Rectal smooth muscle tissue (tissue), 1 donor: ENCODE data around the gene CNTD1.
"Not testable (repeated sequence)": the region's sequence is repeated elsewhere in the genome, so short reads cannot be mapped to it uniquely, and the experiment has no call there.

Source experiments
- H3K27ac ChIP-seq: one replicate; pipeline ENCODE4 v1.7.0; 2013; ENCODE audit warnings: low read depth, low read length, inconsistent platforms
- H3K27me3 ChIP-seq: one replicate; pipeline ENCODE4 v1.7.0; 2013; ENCODE audit warnings: low read length; ENCODE audit not compliant: control insufficient read depth, insufficient read depth
- H3K36me3 ChIP-seq: one replicate; pipeline ENCODE4 v1.7.0; 2013; ENCODE audit warnings: low read length; ENCODE audit not compliant: control insufficient read depth, insufficient read depth
- H3K4me1 ChIP-seq: one replicate; pipeline ENCODE4 v1.7.0; 2013; ENCODE audit warnings: low read length; ENCODE audit not compliant: control insufficient read depth, insufficient read depth
- H3K4me3 ChIP-seq: one replicate; pipeline ENCODE4 v1.7.0; 2013; ENCODE audit warnings: low read length
- H3K9ac ChIP-seq: one replicate; pipeline ENCODE4 v1.7.0; 2013; ENCODE audit warnings: low read length

The CNTD1 gene

GRCh38 chr17:42768006-42768405 is 30.7 kb upstream of the CNTD1 start:
- H3K9ac ChIP-seq, H3K4me3 ChIP-seq, H3K36me3 ChIP-seq, H3K4me1 ChIP-seq, H3K27ac ChIP-seq, H3K27me3 ChIP-seq: not testable (repeated sequence)

GRCh38 chr17:42769964-42770363 is 28.7 kb upstream of the CNTD1 start:
- not testable (repeated sequence) for H3K9ac ChIP-seq, H3K27me3 ChIP-seq, H3K27ac ChIP-seq, H3K4me1 ChIP-seq, H3K4me3 ChIP-seq, H3K36me3 ChIP-seq

GRCh38 chr17:42772945-42773289 is 25.7 kb upstream of the CNTD1 start:
- Histone ChIP-seq H3K4me1 (peaks cover 4% of the 10 kb centered on the region), H3K27ac (peak overlapping the region; percentile 63), H3K9ac (peak overlapping the region; percentile 95), H3K27me3 (no peaks in the 10 kb centered on the region), H3K36me3 (peaks cover 12% of the 10 kb centered on the region), H3K4me3 (peak overlapping the region; percentile 92)

- H3K9ac ChIP-seq, result peak within 1 kb of the TSS; percentile 95
- peaks cover 13% of the 10 kb centered on the region for H3K36me3 ChIP-seq
- no peaks in the 10 kb centered on the region for H3K27me3 ChIP-seq
- H3K4me1 ChIP-seq, result peaks cover 4% of the 10 kb centered on the region
- peak within 1 kb of the TSS; percentile 63 for H3K27ac ChIP-seq
- H3K4me3 ChIP-seq, result peak within 1 kb of the TSS; percentile 92
Observed at GRCh38 chr17:42773290-42774035, 25.2 kb upstream of the CNTD1 start, which contains the start of gene VPS25. TSS of gene VPS25 (plus strand) at chr17:42773449. CDS start at chr17:42773476, 27 bp downstream.

GRCh38 chr17:42774066-42774745 is 24.5 kb upstream of the CNTD1 start:
- Histone ChIP-seq H3K27ac (no peak overlapping the region), H3K9ac (no peak overlapping the region), H3K4me3 (peak overlapping the region; percentile 92)

GRCh38 chr17:42775534-42776098 is 23.0 kb upstream of the CNTD1 start:
- Histone ChIP-seq H3K36me3 (peaks cover 19% of the 10 kb centered on the region), H3K4me1 (peaks cover 4% of the 10 kb centered on the region)

More at GRCh38 chr17:42774066-42774745, 24.5 kb upstream of the CNTD1 start:
- Histone ChIP-seq H3K36me3 (peaks cover 18% of the 10 kb centered on the region), H3K4me1 (peaks cover 4% of the 10 kb centered on the region), H3K27me3 (no peaks in the 10 kb centered on the region)

GRCh38 chr17:42778570-42778969 is 20.1 kb upstream of the CNTD1 start:
- H3K27me3 ChIP-seq, result peaks cover 16% of the 10 kb centered on the region
- H3K27ac ChIP-seq, result no peak overlapping the region
- no peak overlapping the region for H3K4me3 ChIP-seq
- H3K36me3 ChIP-seq, result peaks cover 19% of the 10 kb centered on the region
- H3K4me1 ChIP-seq, result peaks cover 4% of the 10 kb centered on the region
- no peak overlapping the region for H3K9ac ChIP-seq

More at GRCh38 chr17:42775534-42776098, 23.0 kb upstream of the CNTD1 start:
- no peak overlapping the region for H3K27ac ChIP-seq
- H3K27me3 ChIP-seq, result no peaks in the 10 kb centered on the region
- H3K4me3 ChIP-seq, result no peak overlapping the region
- H3K9ac ChIP-seq, result no peak overlapping the region

- H3K9ac ChIP-seq, result no peak overlapping the region
- no peaks in the 10 kb centered on the region for H3K4me1 ChIP-seq
- H3K27ac ChIP-seq, result no peak overlapping the region
- peaks cover 19% of the 10 kb centered on the region for H3K36me3 ChIP-seq
- H3K27me3 ChIP-seq, result peaks cover 25% of the 10 kb centered on the region
- H3K4me3 ChIP-seq, result no peak overlapping the region
Observed at GRCh38 chr17:42779304-42779935, 19.2 kb upstream of the CNTD1 start.

- H3K9ac ChIP-seq, result peak within 1 kb of the TSS; percentile 40
- H3K27ac ChIP-seq, result no peak within 1 kb of the TSS
- H3K4me3 ChIP-seq, result peak within 1 kb of the TSS; percentile 51
- peaks cover 32% of the 10 kb centered on the region for H3K27me3 ChIP-seq
- H3K36me3 ChIP-seq, result peaks cover 19% of the 10 kb centered on the region
- no peaks in the 10 kb centered on the region for H3K4me1 ChIP-seq
Observed at GRCh38 chr17:42779936-42780850, 18.5 kb upstream of the CNTD1 start, which contains the start of gene WNK4. TSS of gene WNK4 (plus strand) at chr17:42780610. CDS start at chr17:42780699, 89 bp downstream.

GRCh38 chr17:42780851-42781638 is 17.6 kb upstream of the CNTD1 start:
- H3K4me1 ChIP-seq, result no peaks in the 10 kb centered on the region
- H3K27me3 ChIP-seq, result peaks cover 35% of the 10 kb centered on the region
- peak overlapping the region; percentile 40 for H3K9ac ChIP-seq
- H3K4me3 ChIP-seq, result peak overlapping the region; percentile 51
- peaks cover 14% of the 10 kb centered on the region for H3K36me3 ChIP-seq
- no peak overlapping the region for H3K27ac ChIP-seq

GRCh38 chr17:42781639-42782165 is 17.0 kb upstream of the CNTD1 start:
- Histone ChIP-seq H3K27me3 (peaks cover 37% of the 10 kb centered on the region), H3K4me3 (peak overlapping the region; percentile 51), H3K4me1 (no peaks in the 10 kb centered on the region), H3K36me3 (peaks cover 13% of the 10 kb centered on the region), H3K27ac (no peak overlapping the region), H3K9ac (peak overlapping the region; percentile 24)
